Heart left ventricle (tissue), 16 donors: ENCODE results near the gene MB. TPM values are rescaled to one million over a fixed set of nuclear protein-coding genes. Genes with fewer than 3 reads are reported as not detected.

Experiments
- ATAC-seq, 4 donors: fragments of 200-7000 bp; cut with Tn5 transposase; one replicate each; pipeline ENCODE4 v1.9.1; 2020 to 2022; ENCODE audit warnings: moderate library complexity in 4 of 4, mild to moderate bottlenecking in 3 of 4, moderate number of reproducible peaks in 1 of 4
- DNase-seq, 5 donors: peaks; one replicate each; pipeline ENCODE4 v3.0.0-alpha.2; 2020
- H3K27ac ChIP-seq, 12 donors: fragments of 200-600 bp; sonication (generic) in 4 of 12; one replicate each; pipeline versions ENCODE4 v1.5.0 to v1.8.0; 2016 to 2022; ENCODE audit warnings: mild to moderate bottlenecking in 2 of 12
- H3K27me3 ChIP-seq, 9 donors: fragments of 200-600 bp; sonication (generic) in 2 of 9; one replicate each; pipeline versions ENCODE4 v1.5.1 to v1.8.0; 2016 to 2022; ENCODE audit warnings: mild to moderate bottlenecking in 3 of 9
- H3K36me3 ChIP-seq, 9 donors: fragments of 200-600 bp; sonication (generic) in 2 of 9; one replicate each; pipeline versions ENCODE4 v1.5.0 to v1.8.0; 2018 to 2022; ENCODE audit warnings: mild to moderate bottlenecking in 2 of 9
- H3K4me1 ChIP-seq, 12 donors: fragments of 200-600 bp; sonication (generic) in 4 of 12; one replicate each; pipeline versions ENCODE4 v1.5.0 to v1.8.0; 2016 to 2022; ENCODE audit warnings: mild to moderate bottlenecking in 3 of 12
- H3K4me3 ChIP-seq, 12 donors: fragments of 200-600 bp; sonication (generic) in 4 of 12; one replicate each; pipeline versions ENCODE4 v1.5.0 to v1.8.0; 2017 to 2022; ENCODE audit warnings: mild to moderate bottlenecking in 9 of 12, moderate library complexity in 4 of 12
- H3K9me3 ChIP-seq, 12 donors: fragments of 200-600 bp; sonication (generic) in 4 of 12; one replicate each; pipeline versions ENCODE4 v1.5.0 to v1.8.0; 2016 to 2022; ENCODE audit warnings: mild to moderate bottlenecking in 1 of 12
- POLR2A ChIP-seq, 2 donors: fragments of 450-650 bp; IDR thresholded peaks; one replicate each; pipeline ENCODE4 v1.6.1; 2017; ENCODE audit warnings: antibody characterized with exemption in 2 of 2, mild to moderate bottlenecking in 2 of 2, moderate library complexity in 2 of 2
- WGBS, 4 donors: extraction: QIAGEN DNeasy Blood & Tissue Kit in 2 of 4; methylation state at CpG; one replicate each; pipeline versions ENCODE4 v1.1.5 to v1.1.7; 2013 to 2018; 5-methylcytosine and 5-hydroxymethylcytosine counted together
- intact Hi-C, 10 donors: fragments of 100-400 bp; cut with DNase I; formaldehyde crosslinking; loops; one replicate each; pipeline versions ENCODE4 v1.11.1 to v1.14.2; 2022
- polyA plus RNA-seq, 2 donors: library from polyadenylated mRNA; stranded (reverse); fragments of 200-250 nt; gene quantifications; one replicate each; pipeline ENCODE4 v1.2.3, GENCODE V29; 2013
- total RNA-seq, 9 donors: library from RNA; depleted of rRNA in 2 of 9; stranded (reverse); fragments of >200 nt in 2 of 9; fragmentation: NEBNext Ultra II Directional in 3 of 9; extraction: Animal tissue kit (Norgen Biotek cat#: 25700) in 3 of 9; gene quantifications; one replicate each; pipeline versions ENCODE4 v1.1.0 to v1.2.4, GENCODE V29; 2016 to 2023
- TF ChIP-seq, protein P1 (sequence below), 12 donors: fragments of 200-600 bp; sonication (generic) in 4 of 12; IDR thresholded peaks; one replicate each; pipeline versions ENCODE4 v1.5.0 to v1.8.0; 2018 to 2022; ENCODE audit warnings: antibody characterized with exemption in 12 of 12, mild to moderate bottlenecking in 5 of 12
- donor health status: ischemic (EF 13 %, LVEDD 7.1; RV severe dilation, severe dysfunction).
- donor health status: healthy with polysubstance abuse.
- donor health status: DM: no; HTN: yes; CAD: no.
- donor health status: DM: no; HTN: no; CAD: no.
- donor health status: ischemic (EF 25% LVEDD 6.9; RV normal size, moderate dysfunction).
- donor health status: ischemic (EF 25% LVEDD 5.7; RV mildly dilated, moderate dysfunction).
- donor health status: healthy.
- donor health status: DM: yes; HTN: yes; CAD: no.
- donor health status: ischemic (EF 35%, LVEDD 5.7; RV mildly dilated, moderate dysfunction).
- donor health status: nonischemic (EF 11% LVEDD 7.7; RV severe dilation, severe dysfunction).
- donor health status: DM: yes; HTN: yes; CAD: no.
- donor health status: PGD.
- donor health status: ischemic (EF 29% LVEDD 5.4; RV normal size, mild dysfunction).
- donor health status: nonischemic (EF 23%, LVEDD 6.1; RV moderate dilation, normal function).

Gene MB
- total and polyA plus RNA-seq, 11 donors = 6,181 to 16,840 (median 13,341) TPM

DNA sequence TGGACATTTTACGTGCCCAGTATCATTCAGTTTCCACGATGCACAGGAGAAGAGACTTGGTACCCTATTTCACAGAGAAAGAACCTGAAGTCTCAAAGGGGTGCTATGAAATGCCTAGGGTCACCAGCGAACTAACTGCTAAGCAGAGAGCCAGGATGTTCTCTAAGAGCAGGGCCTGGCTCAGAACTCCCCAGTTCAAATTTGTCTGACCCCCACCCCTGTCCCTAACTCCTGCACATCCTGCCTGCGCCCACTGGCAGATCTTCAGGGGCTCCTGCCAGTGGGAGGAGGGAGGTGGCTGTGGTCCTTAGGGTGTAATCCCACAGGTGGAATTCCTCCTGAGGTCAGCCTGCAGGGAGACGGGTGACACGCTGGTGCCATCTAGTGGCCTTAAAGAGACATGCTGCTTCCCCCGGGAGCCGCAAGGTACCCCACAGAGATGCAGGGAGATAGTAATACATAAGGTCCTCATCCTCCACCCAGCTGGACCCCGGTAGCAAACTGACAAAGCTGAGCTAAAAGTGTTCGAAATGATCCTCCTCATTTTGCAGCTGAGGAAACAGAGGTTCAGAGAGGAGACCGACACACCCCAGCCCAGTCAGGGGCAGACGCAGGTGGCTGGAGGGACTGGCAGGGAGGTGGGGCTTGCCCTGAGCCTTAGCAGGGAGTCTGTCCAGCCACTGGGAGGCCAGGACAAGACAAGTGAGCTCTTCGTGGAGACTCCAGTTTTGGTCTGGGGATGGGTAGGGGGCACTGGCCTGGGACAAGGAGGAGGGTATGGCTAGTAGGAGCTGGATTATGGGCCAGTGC, 34.1 kb downstream of the MB start:
- Histone ChIP-seq H3K27me3 (no peaks in the 10 kb centered on the region), H3K36me3 (no peaks in the 10 kb centered on the region), H3K4me3 (no peak overlapping the region), H3K27ac (peak overlapping the region in 7 of 12 donors; percentile 3 to 64 (median 29)), H3K9me3 (peaks cover 0 to 5% (median 0%) of the 10 kb centered on the region in 12 donors), H3K4me1 (peaks cover 0 to 29% (median 11%) of the 10 kb centered on the region in 12 donors)
- DNase-seq (peak in 4 of 5 donors; percentile 47 to 68 (median 63)), ATAC-seq (peak in 1 of 4 donors; percentile 16)
- intact Hi-C loops = loop anchor here (1.0 to 5.0 kb wide), 11 partner anchors 131 to 236 kb away; no protein-coding TSS in a partner anchor
- TF ChIP-seq, protein P1, sequence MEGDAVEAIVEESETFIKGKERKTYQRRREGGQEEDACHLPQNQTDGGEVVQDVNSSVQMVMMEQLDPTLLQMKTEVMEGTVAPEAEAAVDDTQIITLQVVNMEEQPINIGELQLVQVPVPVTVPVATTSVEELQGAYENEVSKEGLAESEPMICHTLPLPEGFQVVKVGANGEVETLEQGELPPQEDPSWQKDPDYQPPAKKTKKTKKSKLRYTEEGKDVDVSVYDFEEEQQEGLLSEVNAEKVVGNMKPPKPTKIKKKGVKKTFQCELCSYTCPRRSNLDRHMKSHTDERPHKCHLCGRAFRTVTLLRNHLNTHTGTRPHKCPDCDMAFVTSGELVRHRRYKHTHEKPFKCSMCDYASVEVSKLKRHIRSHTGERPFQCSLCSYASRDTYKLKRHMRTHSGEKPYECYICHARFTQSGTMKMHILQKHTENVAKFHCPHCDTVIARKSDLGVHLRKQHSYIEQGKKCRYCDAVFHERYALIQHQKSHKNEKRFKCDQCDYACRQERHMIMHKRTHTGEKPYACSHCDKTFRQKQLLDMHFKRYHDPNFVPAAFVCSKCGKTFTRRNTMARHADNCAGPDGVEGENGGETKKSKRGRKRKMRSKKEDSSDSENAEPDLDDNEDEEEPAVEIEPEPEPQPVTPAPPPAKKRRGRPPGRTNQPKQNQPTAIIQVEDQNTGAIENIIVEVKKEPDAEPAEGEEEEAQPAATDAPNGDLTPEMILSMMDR (IDR thresholded peaks at IDR 0.05) = peak; percentile 89 to 97 (median 93)
- no peak for TF ChIP-seq POLR2A (IDR thresholded peaks at IDR 0.05)
- WGBS, 4 donors = 25 to 29% (median 27%) methylated on average over 12 to 13 of the region's 13 CpGs

DNA sequence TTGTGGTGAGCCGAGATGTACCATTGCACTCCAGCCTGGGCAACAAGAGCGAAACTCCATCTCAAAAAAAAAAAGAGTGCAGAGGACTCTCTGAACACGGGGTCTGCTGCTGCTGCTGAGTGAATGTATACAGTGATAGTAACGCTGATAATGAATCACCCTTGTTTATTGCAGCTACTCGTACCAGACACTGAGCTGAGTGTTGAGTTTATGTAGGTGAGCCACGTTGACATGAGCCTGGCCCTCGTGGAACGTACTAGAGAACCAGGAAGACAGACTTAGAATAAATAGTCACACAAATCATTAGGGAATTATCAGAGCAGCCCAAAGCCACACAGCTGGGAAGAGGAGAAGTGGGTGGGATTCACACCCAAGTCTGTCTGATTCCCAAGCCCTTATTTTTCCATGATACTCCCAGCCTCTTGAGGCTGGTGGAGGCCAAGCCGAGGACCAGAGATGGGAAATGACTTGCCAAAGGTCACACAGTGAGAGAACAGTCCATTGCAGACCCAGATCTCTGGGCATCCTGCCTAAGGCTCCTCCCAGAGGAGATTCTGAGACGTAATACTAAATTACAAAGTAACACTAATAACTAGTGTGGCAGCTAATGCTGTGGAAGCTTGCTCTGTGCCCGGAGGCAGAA, 34.8 kb downstream of the MB start:
- Histone ChIP-seq H3K4me3 (no peak overlapping the region), H3K27me3 (no peaks in the 10 kb centered on the region), H3K4me1 (peaks cover 0 to 24% (median 8%) of the 10 kb centered on the region in 12 donors), H3K36me3 (no peaks in the 10 kb centered on the region), H3K27ac (peak overlapping the region in 7 of 12 donors; percentile 2 to 64 (median 31)), H3K9me3 (peaks cover 0 to 5% (median 0%) of the 10 kb centered on the region in 12 donors)
- DNase-seq = peak in 3 of 5 donors; percentile 56 to 69 (median 57)
- 64 to 77% (median 71%) methylated on average over 11 of the region's 11 CpGs for WGBS, 4 donors
- ATAC-seq = peak in 1 of 4 donors; percentile 12
- TF ChIP-seq POLR2A (IDR thresholded peaks at IDR 0.05) = no peak
- TF ChIP-seq, protein P1 (IDR thresholded peaks at IDR 0.05) = no peak
- intact Hi-C loops = loop anchor here in 9 of 10 donors (2.0 to 5.0 kb wide), 7 partner anchors 130 to 235 kb away; no protein-coding TSS in a partner anchor

- DNase-seq = no peak
- H3K36me3 ChIP-seq = no peaks in the 10 kb centered on the region
- no peaks in the 10 kb centered on the region for H3K27me3 ChIP-seq
- ATAC-seq = no peak
- WGBS, 4 donors = 86 to 89% (median 87%) methylated on average over 5 of the region's 5 CpGs
- no peaks in the 10 kb centered on the region for H3K9me3 ChIP-seq
- no peak overlapping the region for H3K4me3 ChIP-seq
- TF ChIP-seq, protein P1 (IDR thresholded peaks at IDR 0.05) = no peak
- no peak for TF ChIP-seq POLR2A (IDR thresholded peaks at IDR 0.05)
- intact Hi-C loops = loop anchor here in 3 of 10 donors (5.0 kb wide), 3 partner anchors 129 to 234 kb away; no protein-coding TSS in a partner anchor
- H3K4me1 ChIP-seq = peaks cover 0 to 18% (median 7%) of the 10 kb centered on the region in 12 donors
- H3K27ac ChIP-seq = peak overlapping the region in 5 of 12 donors; percentile 2 to 57 (median 41)
These were observed 36.1 kb downstream of the MB start for GRCh38 chr22:35581023-35581413.
